Duodenal mucosa (tissue), 2 donors: ENCODE data around the gene ARHGAP15.

Experiments used
- H3K27ac ChIP-seq: one replicate; pipeline ENCODE4 v1.7.0; 2013; ENCODE audit warnings: low read depth, low read length
- H3K27me3 ChIP-seq, 2 donors: one replicate each; pipeline ENCODE4 v1.7.0; 2013; ENCODE audit warnings: low read length in 2 of 2, control low read depth in 1 of 2; ENCODE audit not compliant: insufficient read depth in 2 of 2, control insufficient read depth in 1 of 2
- H3K36me3 ChIP-seq, 2 donors: one replicate each; pipeline ENCODE4 v1.7.0; 2013; ENCODE audit warnings: low read length in 2 of 2, control low read depth in 1 of 2; ENCODE audit not compliant: insufficient read depth in 2 of 2, control insufficient read depth in 1 of 2
- H3K4me1 ChIP-seq, 2 donors: one replicate each; pipeline ENCODE4 v1.7.0; 2013; ENCODE audit warnings: low read length in 2 of 2, control low read depth in 1 of 2; ENCODE audit not compliant: insufficient read depth in 2 of 2, control insufficient read depth in 1 of 2
- H3K4me3 ChIP-seq, 2 donors: one replicate each; pipeline ENCODE4 v1.7.0; 2013; ENCODE audit warnings: low read length in 2 of 2, low read depth in 1 of 2
- H3K9ac ChIP-seq, 2 donors: one replicate each; pipeline ENCODE4 v1.7.0; 2013; ENCODE audit warnings: low read length in 2 of 2, low read depth in 1 of 2
- H3K9me3 ChIP-seq, 2 donors: one replicate each; pipeline ENCODE4 v1.7.0; 2013; ENCODE audit warnings: low read length in 2 of 2, control low read depth in 1 of 2; ENCODE audit not compliant: control insufficient read depth in 1 of 2

The ARHGAP15 gene

DNA sequence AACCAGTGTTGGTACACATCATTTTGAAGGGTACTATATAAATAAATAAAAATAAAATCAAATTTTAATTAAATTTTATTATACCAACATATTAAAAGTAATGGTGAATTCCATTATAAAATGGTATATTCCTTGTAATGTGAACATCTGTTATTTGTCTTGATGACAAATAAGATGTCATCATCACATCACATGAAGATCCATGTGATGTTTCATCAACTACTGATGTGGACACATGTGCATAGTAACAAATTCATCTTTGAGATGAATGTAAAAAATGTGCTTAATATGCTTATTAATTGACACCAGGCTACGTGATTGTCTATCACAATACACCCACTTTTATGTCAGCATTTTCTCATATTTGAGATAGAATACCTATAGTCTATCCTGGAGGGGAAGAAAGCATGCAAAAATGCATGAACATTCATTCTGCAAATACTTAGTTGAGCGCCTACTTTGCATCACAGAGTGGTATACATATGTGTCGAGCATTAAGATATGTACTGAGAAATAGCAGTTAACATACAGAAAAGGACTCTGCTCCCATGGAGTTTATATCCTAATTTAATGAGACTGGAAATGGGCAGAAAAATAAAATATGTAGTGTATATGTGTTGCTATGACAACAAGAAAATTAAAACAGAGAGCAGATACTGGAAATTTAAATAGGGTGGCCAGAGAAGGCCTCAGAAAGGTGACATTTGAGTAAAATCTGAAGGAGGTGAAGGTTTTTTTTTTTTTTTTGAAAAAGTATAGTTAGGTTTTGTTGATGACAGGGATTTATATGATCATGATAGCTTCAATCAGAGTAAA is 281.1 kb downstream of the ARHGAP15 start:
- Histone ChIP-seq H3K4me1 (no peaks in the 10 kb centered on the region), H3K36me3 (no peaks in the 10 kb centered on the region), H3K9me3 (no peaks in the 10 kb centered on the region), H3K9ac (no peak overlapping the region), H3K4me3 (no peak overlapping the region), H3K27me3 (no peaks in the 10 kb centered on the region), H3K27ac (no peak overlapping the region)

DNA sequence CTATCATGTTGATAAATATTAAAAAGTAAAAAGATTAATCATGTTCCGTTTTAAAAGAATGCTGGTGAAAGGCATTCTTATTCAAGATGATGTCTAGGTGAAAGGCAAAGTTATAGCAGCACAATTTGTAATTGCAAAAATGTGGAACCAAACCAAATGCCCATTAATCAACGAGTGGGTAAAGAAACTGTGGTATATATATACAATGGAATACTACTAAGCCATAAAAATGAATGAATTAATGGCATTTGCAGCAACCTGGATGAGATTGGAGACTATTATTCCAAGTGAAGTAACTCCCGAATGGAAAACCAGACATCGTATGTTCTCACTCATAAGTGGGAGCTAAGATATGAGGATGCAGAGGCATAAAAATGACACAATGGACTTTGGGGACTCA is 286.4 kb downstream of the ARHGAP15 start:
- Histone ChIP-seq H3K9me3 (no peaks in the 10 kb centered on the region), H3K27me3 (no peaks in the 10 kb centered on the region), H3K9ac (no peak overlapping the region), H3K27ac (no peak overlapping the region), H3K4me1 (no peaks in the 10 kb centered on the region), H3K4me3 (no peak overlapping the region), H3K36me3 (no peaks in the 10 kb centered on the region)

DNA sequence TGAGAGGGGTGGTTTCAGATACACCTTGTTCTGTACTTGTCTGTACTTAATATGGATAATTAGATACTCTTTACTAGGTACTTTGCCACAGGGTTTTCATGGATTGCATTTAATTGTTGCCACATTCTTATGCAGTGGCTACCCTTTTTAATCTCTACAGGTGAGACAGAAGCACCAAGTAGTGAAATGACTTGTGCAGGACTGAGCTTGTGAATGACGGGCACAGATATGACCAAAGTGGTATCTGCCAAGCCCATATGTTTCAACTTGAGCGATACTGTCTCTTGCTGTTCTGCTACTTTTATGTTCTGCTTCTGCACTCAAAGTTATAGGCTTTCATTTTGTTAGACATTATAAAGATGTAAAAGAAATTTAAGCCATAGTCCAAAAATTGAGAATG is 288.2 kb downstream of the ARHGAP15 start:
- no peak overlapping the region for H3K27ac ChIP-seq
- H3K36me3 ChIP-seq = no peaks in the 10 kb centered on the region
- H3K4me1 ChIP-seq = no peaks in the 10 kb centered on the region

DNA sequence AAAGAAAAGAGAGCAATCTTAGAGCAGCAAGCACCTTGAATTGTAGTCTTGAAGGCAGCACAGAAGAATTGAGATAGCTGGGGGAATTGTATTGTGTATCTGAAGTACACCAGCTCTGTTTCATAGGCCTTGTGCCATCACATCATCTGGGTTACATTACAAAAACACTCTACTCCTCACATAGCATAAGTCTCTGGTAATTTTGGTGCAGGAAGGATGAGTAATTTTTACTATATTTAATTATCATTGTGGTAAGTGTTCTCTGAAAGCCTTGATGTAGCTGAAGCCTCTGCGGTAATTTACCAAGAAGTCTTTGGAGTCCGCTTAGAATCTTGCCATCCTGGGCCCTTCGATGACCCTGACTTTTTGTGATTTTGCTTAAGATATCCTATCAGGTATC is 291.1 kb downstream of the ARHGAP15 start:
- no peak overlapping the region for H3K27ac ChIP-seq
- H3K9ac ChIP-seq = no peak overlapping the region
- H3K4me3 ChIP-seq = no peak overlapping the region
- no peaks in the 10 kb centered on the region for H3K27me3 ChIP-seq
- H3K9me3 ChIP-seq = no peaks in the 10 kb centered on the region
- no peaks in the 10 kb centered on the region for H3K4me1 ChIP-seq
- H3K36me3 ChIP-seq = no peaks in the 10 kb centered on the region

More for the DNA sequence above, 288.2 kb downstream of the ARHGAP15 start:
- Histone ChIP-seq H3K9me3 (no peaks in the 10 kb centered on the region), H3K9ac (no peak overlapping the region), H3K27me3 (no peaks in the 10 kb centered on the region), H3K4me3 (no peak overlapping the region)

DNA sequence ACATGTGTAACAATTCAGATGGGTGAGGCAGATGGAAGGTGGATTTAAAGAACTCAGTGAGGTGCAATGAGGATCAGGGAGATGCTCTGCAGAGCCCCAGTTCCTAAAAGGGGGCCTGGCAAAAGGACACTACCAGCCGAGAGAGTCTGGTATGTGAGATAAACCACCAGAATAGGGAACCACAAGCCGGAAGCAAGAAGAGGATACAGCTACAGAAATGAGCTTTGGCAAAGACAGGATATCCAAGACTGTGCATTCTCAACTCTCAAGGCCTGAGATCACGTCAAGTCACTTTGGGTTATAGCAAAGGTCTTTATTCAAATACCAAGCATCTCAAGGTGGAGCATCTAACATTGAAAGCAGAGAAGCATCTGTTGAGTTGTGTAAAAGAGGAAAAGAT is 293.5 kb downstream of the ARHGAP15 start:
- Histone ChIP-seq H3K36me3 (no peaks in the 10 kb centered on the region), H3K9ac (no peak overlapping the region), H3K4me3 (no peak overlapping the region), H3K27me3 (no peaks in the 10 kb centered on the region), H3K4me1 (no peaks in the 10 kb centered on the region), H3K27ac (no peak overlapping the region), H3K9me3 (no peaks in the 10 kb centered on the region)

DNA sequence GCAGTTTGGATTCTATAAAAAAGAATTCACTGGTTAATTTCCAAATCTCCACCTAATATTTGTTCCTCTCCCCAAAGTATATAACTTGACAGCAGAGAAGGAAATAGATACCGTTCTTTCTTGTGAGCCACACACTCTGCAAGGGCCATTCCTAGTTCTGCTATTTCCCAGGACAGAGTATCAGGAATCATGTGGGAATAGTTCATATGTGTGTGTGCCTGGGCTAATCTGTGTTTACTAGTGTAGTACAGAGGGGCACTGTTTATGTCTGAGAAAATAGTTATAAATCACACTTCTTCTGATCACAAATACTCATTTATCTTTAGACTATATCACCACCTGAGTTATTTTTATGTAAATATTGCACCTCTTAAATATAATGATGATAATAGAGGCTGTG is 296.7 kb downstream of the ARHGAP15 start:
- no peak overlapping the region for H3K9ac ChIP-seq
- H3K27me3 ChIP-seq = no peaks in the 10 kb centered on the region
- no peak overlapping the region for H3K27ac ChIP-seq
- H3K4me3 ChIP-seq = no peak overlapping the region
- H3K36me3 ChIP-seq = no peaks in the 10 kb centered on the region
- H3K9me3 ChIP-seq = no peaks in the 10 kb centered on the region
- H3K4me1 ChIP-seq = no peaks in the 10 kb centered on the region

DNA sequence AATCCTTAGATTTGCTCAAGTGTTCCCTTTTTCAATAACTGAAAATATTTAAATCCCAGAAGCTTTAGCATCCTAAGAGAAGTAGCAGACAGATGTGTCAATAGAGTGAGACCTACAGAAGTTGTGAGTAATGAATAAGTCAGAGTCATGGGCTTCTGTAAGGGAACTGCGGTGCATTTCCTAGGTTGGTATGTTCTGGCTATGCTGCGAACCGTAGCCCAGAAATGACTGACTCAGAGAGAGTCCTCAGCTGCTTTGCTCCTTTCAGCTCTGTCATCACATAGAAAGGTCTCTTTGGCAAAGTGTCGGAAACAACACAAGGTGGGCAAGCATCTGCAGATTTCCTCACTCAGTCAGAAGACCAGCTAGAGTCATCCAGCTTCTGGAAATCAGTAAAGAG is 297.1 kb downstream of the ARHGAP15 start:
- Histone ChIP-seq H3K4me1 (no peaks in the 10 kb centered on the region), H3K4me3 (no peak overlapping the region), H3K36me3 (no peaks in the 10 kb centered on the region), H3K27ac (no peak overlapping the region), H3K27me3 (no peaks in the 10 kb centered on the region), H3K9ac (no peak overlapping the region), H3K9me3 (no peaks in the 10 kb centered on the region)

DNA sequence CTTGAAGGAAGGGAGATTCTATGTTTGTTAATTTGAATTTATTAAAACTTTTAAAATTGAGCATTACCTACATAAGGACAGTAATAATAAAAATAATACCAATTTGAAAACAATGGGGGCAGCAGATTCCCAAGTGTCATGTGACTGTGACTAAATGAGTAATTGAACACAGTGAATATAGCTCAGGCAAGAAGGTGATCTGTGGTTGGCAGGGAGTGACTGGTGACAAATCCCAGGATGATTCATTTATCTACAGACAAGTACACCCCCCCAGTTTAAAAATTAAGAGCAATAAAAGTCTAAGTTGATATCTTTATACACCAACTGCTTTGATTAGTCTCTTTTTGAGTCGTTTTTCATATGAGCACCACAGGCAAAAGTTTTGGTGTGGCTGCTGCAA is 299.5 kb downstream of the ARHGAP15 start:
- Histone ChIP-seq H3K4me3 (no peak overlapping the region), H3K9me3 (no peaks in the 10 kb centered on the region), H3K27me3 (no peaks in the 10 kb centered on the region), H3K4me1 (no peaks in the 10 kb centered on the region), H3K36me3 (no peaks in the 10 kb centered on the region), H3K9ac (no peak overlapping the region), H3K27ac (no peak overlapping the region)

DNA sequence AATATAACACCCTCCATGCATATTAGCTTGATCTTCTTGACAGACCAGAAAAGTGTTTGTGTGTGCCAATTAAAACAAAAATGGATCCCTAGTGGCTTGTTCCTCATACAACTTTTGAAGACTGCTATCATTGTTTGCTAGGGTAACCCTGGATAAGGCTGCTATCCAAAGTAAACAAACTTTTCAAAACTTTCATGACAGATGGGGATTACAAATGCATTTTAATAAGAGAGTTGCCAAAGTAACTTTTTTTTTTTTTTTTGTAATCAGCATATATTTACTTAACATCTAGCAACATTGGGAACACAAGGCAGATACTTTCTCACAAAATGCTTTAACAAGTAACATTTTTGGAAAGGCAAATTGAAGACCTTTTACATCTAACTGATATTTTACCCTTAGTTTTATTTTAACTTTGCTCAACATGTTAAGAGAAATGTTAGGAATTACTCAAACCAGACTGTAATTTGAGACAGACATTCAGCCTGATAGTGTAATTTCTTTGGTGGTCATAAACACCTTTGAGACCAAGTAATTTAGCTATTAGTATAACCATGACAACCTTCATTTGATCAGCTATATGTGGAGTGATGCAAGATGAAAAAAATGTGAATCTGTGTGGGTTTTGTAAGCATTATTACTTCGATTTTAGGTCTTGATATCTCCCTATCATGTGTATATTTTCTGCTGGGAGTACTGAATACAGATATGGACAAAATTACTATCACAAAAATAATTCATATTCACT is 300.9 kb downstream of the ARHGAP15 start:
- no peaks in the 10 kb centered on the region for H3K9me3 ChIP-seq
- H3K27me3 ChIP-seq = no peaks in the 10 kb centered on the region
- no peak overlapping the region for H3K9ac ChIP-seq
- no peak overlapping the region for H3K4me3 ChIP-seq
- no peaks in the 10 kb centered on the region for H3K36me3 ChIP-seq
- H3K4me1 ChIP-seq = no peaks in the 10 kb centered on the region
- H3K27ac ChIP-seq = no peak overlapping the region

DNA sequence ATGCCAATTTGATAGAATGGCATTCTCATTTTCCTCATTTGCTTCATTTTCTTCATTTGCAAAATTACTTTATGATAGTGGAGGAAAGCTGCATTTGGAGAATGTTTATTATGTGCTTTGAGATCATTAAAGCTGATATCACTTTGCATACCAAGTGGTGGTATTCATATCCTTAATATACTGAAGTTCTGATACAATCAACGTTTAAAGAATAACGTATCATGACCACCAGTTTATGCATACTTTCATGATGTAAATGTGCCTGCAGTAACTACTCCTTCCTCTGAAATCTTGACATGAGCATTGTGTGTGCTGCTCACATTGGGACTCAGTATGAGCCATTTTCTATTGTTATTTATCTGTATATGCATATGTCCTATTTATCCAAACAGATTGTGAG is 302.1 kb downstream of the ARHGAP15 start:
- H3K9ac ChIP-seq = no peak overlapping the region
- no peak overlapping the region for H3K27ac ChIP-seq
- no peaks in the 10 kb centered on the region for H3K36me3 ChIP-seq
- H3K4me3 ChIP-seq = no peak overlapping the region
- no peaks in the 10 kb centered on the region for H3K27me3 ChIP-seq
- H3K9me3 ChIP-seq = no peaks in the 10 kb centered on the region
- no peaks in the 10 kb centered on the region for H3K4me1 ChIP-seq
